GM19099 (cell line): ENCODE measurements around the gene TLE1.

Experiments
- POLR2A ChIP-seq: IDR thresholded peaks from 3 replicates; pipeline ENCODE4 v1.6.1; 2011; ENCODE audit warnings: low read depth; ENCODE audit not compliant: insufficient read length; ENCODE audit errors: extremely low read depth

Gene TLE1

DNA sequence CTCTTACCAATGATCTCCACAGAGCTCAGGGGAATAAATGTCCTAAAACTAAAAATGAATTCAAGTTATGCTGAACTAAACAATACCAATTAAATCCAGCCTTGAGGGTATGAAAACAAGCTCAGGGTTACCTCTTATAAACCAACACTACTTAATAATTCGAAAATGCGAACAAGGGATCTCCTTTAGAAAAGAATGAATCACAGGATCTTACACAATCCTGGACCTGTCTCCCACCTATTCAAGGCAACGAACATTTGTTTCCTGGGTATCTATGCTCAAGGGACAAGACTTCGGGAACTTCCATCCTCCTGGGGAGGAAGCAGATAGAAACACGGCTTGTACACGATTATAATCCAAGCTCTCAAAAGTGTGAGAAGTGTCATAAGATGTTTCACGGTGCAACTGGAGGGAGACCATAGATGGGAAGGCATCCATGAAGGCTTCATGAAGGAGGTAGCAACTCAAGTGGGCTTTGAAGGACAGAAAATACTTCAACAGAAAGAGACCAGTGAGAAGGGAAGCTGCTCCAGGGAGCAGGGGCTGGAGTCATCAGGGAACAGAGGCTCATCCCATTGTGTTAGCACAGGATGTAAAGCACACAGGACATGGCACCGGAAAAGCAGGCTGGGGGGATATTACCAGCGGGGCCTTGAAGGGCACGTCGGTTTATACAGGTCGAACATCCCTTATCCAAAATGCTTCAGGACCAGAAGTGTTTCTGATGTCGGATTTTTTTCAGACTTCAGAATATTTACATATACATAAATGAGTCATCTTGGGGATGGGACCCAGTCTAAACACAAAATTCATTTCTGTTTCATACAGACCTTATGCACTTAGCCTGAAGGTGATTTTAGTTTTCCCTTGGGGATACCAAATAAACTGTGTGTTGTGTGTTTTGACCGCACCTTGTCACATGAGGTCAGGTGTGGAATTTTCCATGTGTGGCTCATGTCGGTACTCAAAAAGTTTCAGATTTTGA, 87.4 kb downstream of the TLE1 start:
- no peak for TF ChIP-seq POLR2A

- no peak for TF ChIP-seq POLR2A
These were observed 88.7 kb downstream of the TLE1 start for GRCh38 chr9:81600631-81601030.

GRCh38 chr9:81599837-81600236, 89.5 kb downstream of the TLE1 start:
- TF ChIP-seq POLR2A, result no peak

GRCh38 chr9:81598811-81599210, 90.5 kb downstream of the TLE1 start:
- TF ChIP-seq POLR2A, result no peak

DNA sequence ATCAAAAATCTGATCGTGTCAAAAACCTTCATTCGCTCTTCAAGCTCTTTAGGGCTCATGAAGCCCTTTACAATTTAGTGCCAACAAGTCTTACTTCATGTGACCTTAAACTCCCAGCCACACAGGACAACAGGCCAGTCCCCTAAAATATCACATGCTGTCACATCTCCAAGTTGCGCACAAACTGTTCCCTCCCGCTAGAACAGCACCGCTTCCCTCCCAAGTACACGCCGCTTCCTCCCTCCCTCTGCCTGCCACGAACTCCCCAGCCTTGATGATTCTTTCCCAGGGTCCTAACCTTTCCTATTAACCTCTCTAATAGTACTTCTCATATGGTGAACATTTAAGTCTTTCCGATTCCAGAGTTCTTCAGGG, 91.2 kb downstream of the TLE1 start:
- TF ChIP-seq POLR2A, result no peak

DNA sequence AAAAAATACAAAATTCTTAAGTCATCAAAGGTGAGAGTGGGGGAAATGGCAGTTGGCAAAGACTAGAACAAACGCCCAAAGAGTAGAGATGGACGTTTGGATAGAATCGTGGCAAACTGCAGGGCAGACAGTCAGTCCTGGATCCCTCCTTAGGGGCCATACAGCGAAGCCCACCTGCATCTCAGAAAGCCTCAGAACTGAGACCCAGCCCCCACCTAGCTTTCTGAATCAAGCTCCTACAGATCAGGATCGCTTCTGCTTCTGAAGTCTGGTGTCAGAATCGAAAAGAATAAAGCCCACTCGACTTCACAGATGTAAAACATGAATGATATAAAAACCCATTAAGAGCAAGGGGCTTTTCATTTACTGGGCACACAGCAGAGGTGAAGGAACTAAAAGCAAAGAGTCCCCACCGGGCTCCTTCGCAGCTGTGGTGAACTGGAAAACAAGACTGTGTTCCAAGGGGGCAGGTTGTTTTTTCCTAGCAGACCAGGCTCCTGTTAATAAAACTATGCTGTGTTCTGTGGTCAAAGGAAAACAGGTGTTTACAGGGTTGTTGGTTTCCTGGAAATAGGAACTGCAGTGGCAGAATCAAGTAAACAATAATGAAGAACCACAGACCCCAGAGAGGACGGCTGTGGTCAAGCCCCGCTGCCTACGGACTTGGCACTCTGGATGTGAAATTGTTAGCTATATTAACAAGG, 91.8 kb downstream of the TLE1 start:
- TF ChIP-seq POLR2A, result no peak

DNA sequence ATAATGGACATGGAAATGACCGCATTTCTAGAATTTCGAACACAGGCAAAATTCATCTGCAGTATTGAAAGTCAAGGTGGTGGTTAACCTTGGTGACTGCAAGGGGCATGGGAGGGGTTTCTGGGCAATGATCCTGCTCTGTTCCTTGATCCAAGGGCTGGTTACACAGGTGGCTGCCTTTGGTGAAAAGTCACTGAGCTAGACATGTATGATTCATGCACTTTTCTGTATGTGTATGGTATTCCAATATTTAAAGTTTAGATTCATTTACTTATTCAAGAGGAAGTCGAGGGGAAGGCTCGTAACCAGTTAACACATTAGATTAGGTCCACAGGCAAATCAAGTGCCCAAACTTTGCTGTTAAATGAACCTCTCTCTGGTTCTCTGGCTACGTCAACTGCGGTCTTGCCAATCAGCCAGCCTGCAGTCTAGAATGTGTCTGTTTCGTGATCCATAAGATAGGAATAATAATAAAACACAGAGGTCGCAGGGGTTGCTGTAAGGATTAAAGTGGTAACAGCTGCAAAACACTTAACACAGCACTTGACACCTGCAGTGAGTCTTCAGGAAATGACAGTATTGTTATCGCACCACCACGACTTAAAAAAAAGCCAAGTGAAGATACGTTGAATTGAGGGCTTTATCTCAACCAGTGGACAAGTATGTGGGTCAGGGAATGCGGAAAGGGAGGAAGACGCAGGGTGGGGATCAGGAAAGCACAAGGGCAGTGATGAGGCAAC, 92.5 kb downstream of the TLE1 start:
- no peak for TF ChIP-seq POLR2A

DNA sequence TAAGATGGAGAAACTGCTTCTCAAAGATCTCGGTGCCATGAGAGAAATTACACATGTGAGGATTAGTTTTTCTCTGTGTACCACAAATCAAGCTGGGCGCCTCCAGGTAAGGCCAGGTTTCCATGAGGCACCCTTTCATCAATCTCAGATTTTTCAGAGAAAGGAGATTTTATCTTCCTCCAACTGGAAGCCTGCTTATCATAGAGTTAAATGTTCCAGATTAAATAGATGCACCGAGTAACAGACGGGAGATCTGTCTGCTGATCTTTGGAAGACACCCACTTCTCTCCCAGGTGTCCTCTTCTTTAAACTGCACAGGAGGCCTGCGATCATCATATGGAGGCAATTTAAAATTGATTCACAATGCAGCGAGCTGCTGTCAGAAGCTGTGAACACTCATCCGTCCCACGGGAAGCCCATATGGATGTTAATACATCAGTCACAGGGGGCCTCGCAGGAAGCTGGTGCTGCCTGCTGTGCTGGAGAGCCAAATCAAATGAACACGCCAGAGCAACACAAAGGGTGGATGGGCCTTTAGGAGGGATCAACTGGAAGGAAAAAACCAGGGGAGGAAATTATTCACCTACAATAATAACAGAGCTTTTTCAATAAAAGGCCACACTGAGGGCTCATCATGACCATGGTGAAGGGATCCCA, 93.3 kb downstream of the TLE1 start:
- TF ChIP-seq POLR2A, result no peak

DNA sequence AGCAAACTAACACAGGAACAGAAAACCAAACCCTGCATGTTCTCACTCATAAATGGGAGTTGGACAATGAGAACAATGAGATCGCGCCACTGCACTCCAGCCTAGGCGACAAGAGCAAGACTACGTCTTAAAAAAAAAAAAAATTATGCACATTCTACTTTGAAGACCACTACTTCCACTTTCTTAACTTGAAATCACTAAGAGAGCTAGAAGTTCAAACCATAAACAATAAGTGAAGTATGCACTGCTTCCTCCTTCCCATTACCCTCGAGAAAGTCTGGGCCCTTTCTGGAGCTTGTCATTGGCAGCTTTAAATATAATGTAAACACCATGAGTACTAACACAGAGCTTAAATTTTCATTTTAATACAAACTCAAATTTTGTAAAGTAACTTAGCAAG, 94.9 kb downstream of the TLE1 start:
- no peak for TF ChIP-seq POLR2A

GRCh38 chr9:81592887-81593266, 96.5 kb downstream of the TLE1 start:
- TF ChIP-seq POLR2A, result no peak

- no peak for TF ChIP-seq POLR2A
These were observed 97.6 kb downstream of the TLE1 start for GRCh38 chr9:81591791-81592190.

DNA sequence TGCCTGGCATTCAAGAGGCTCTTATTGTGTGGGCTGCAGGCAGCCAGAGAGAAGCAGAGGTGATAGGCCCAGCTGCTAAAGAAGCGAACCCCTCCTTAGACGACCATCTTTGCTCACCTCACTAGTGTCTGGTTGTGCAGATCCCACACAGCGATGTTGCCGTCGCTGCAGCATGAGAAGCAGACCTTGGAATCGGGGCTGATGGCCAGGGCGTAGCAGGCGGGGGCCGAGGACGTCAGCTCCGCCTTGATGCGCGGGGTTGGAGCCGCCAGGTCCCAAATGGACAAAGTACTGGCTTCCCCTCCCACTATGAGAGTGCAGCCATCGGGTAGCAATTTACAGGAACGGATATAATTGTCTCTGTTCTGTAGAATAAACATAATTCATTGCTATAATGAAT, 98.7 kb downstream of the TLE1 start:
- TF ChIP-seq POLR2A, result no peak

DNA sequence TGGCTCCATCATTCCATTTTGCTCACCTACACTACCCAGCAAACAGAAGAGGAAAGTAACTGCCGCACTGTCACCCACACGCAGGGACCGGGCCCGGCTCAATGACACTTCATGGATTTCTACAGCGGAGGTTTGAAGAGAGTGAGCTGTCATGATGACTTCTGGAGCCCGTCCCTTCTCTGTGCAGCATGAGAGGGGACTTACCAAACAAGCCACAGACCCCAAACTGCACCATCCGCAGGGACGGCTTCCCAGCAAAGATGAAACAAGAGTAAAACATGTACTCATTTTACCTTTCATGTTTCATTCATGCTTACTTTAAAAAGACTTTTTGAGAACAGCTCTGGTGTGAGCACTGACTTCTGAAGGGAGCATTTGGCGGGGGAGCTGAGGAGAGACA, 99.5 kb downstream of the TLE1 start:
- TF ChIP-seq POLR2A, result no peak

- TF ChIP-seq POLR2A, result no peak
These were observed 100.0 kb downstream of the TLE1 start for GRCh38 chr9:81589392-81589791.
